Endothelial cell (in vitro differentiated cells): Measurements from ENCODE around the gene SPOCK1. TPM values are rescaled to one million over a fixed set of nuclear protein-coding genes. Genes with fewer than 3 reads are reported as not detected.

Experiments used
- DNase-seq: peaks from one replicate; pipeline ENCODE4 v3.0.0; 2021; ENCODE audit warnings: low spot score
- H3K27ac Mint-ChIP-seq: one replicate; pipeline ENCODE4 v1.8.0; 2021; ENCODE audit warnings: mixed read lengths, inconsistent platforms; ENCODE audit not compliant: unreplicated experiment
- H3K27me3 Mint-ChIP-seq: one replicate; pipeline ENCODE4 v1.8.0; 2021; ENCODE audit warnings: mild to moderate bottlenecking, moderate library complexity, mixed read lengths, inconsistent platforms; ENCODE audit not compliant: unreplicated experiment
- H3K36me3 Mint-ChIP-seq: one replicate; pipeline ENCODE4 v1.8.0; 2021; ENCODE audit warnings: mild to moderate bottlenecking, low read depth, mixed read lengths, inconsistent platforms; ENCODE audit not compliant: unreplicated experiment
- H3K4me1 Mint-ChIP-seq: one replicate; pipeline ENCODE4 v1.8.0; 2021; ENCODE audit warnings: mild to moderate bottlenecking, mixed read lengths, inconsistent platforms; ENCODE audit not compliant: unreplicated experiment
- H3K4me3 Mint-ChIP-seq: one replicate; pipeline ENCODE4 v1.8.0; 2021; ENCODE audit warnings: mild to moderate bottlenecking, mixed read lengths, inconsistent platforms; ENCODE audit not compliant: unreplicated experiment
- H3K9me3 Mint-ChIP-seq: one replicate; pipeline ENCODE4 v1.8.0; 2021; ENCODE audit warnings: mixed read lengths, inconsistent platforms; ENCODE audit not compliant: unreplicated experiment
- total RNA-seq: library from RNA; stranded (reverse); fragmentation: NEBNext Ultra II Directional; extraction: Animal tissue kit (Norgen Biotek cat#: 25700); gene quantifications from one replicate; pipeline ENCODE4 v1.2.1, GENCODE V29; 2021; ENCODE audit not compliant: unreplicated experiment
- TF ChIP-seq, protein P1 (sequence below): fragments of 200-600 bp; sonication (generic); IDR thresholded peaks from one replicate; pipeline ENCODE4 v1.5.0; 2021; ENCODE audit warnings: antibody characterized with exemption; ENCODE audit not compliant: unreplicated experiment

The SPOCK1 gene
- total RNA-seq, 1 donor from 2014 or later = 8.7 TPM

GRCh38 chr5:137119321-137119720 is 379.8 kb downstream of the SPOCK1 start:
- no peak for DNase-seq
- TF ChIP-seq, protein P1, sequence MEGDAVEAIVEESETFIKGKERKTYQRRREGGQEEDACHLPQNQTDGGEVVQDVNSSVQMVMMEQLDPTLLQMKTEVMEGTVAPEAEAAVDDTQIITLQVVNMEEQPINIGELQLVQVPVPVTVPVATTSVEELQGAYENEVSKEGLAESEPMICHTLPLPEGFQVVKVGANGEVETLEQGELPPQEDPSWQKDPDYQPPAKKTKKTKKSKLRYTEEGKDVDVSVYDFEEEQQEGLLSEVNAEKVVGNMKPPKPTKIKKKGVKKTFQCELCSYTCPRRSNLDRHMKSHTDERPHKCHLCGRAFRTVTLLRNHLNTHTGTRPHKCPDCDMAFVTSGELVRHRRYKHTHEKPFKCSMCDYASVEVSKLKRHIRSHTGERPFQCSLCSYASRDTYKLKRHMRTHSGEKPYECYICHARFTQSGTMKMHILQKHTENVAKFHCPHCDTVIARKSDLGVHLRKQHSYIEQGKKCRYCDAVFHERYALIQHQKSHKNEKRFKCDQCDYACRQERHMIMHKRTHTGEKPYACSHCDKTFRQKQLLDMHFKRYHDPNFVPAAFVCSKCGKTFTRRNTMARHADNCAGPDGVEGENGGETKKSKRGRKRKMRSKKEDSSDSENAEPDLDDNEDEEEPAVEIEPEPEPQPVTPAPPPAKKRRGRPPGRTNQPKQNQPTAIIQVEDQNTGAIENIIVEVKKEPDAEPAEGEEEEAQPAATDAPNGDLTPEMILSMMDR = no peak
- Mint-ChIP-seq H3K27me3 (no peaks in the 10 kb centered on the region), H3K9me3 (no peaks in the 10 kb centered on the region), H3K4me3 (no peak overlapping the region), H3K27ac (no peak overlapping the region), H3K36me3 (no peaks in the 10 kb centered on the region), H3K4me1 (no peaks in the 10 kb centered on the region)

DNA sequence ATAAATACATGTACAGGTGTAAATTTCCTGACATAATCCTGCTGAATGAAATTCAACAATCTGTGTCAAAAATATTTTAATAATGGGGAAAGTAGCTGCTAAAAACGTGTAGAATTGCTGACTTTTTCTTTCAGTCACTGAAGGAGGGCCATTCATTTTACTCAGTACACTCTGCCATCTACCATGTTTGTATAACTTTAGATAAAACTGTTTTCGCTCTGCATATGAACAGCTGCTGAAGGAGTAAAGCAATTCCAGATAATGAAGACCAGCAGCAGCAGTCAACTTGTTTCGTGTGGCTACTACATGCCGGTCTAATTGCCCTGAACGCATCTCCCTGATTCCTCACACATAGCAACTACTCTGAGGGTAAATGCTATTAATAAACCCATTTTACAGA is 380.5 kb downstream of the SPOCK1 start:
- no peak overlapping the region for H3K4me3 Mint-ChIP-seq
- no peaks in the 10 kb centered on the region for H3K36me3 Mint-ChIP-seq

DNA sequence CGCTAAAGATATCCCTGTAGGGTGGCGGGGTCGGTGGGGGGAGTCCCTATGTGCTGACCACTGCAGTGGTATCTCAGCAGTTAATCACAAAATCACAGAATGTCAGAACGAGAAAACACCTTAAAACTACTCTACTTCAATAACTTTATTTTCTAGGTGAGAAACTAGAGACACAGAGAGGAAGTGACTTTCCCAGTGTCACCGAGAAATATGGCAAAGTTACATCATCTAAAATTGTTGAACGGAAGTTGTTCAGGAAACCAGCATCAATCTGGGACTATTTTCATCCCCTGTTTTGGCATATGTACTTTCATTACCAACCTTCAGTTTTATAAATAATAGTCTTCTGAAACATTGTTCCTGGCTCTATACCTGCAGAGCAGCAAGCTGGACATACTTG is 384.0 kb downstream of the SPOCK1 start:
- Mint-ChIP-seq H3K4me3 (no peak overlapping the region), H3K4me1 (no peaks in the 10 kb centered on the region), H3K27me3 (no peaks in the 10 kb centered on the region), H3K9me3 (no peaks in the 10 kb centered on the region), H3K36me3 (no peaks in the 10 kb centered on the region), H3K27ac (no peak overlapping the region)
- no peak for DNase-seq
- TF ChIP-seq, protein P1 = no peak

More for the DNA sequence above, 380.5 kb downstream of the SPOCK1 start:
- Mint-ChIP-seq H3K27me3 (no peaks in the 10 kb centered on the region), H3K9me3 (no peaks in the 10 kb centered on the region), H3K27ac (no peak overlapping the region), H3K4me1 (no peaks in the 10 kb centered on the region)
- DNase-seq = no peak
- TF ChIP-seq, protein P1 = no peak

DNA sequence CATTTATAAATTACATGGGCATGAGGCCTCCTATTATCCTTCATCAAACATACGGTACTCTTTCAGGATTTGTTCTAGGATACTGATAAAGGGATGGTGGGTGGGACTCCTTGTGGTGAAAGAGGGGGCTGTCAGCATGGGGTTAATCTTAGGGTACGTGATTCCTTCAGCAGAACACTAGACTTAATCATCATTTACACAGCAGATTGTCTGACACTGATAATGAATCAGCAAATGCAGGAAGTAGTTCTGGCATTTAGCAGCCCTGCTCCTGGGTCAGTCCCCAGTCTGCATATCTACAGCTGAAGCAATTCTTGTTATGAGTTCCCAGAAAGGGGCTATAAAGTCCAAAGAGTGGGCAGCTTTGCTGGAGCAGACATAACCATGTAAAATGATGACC is 384.6 kb downstream of the SPOCK1 start:
- DNase-seq = no peak
- no peaks in the 10 kb centered on the region for H3K4me1 Mint-ChIP-seq
- H3K4me3 Mint-ChIP-seq = no peak overlapping the region
- no peak overlapping the region for H3K27ac Mint-ChIP-seq
- peaks cover under 1% of the 10 kb centered on the region for H3K27me3 Mint-ChIP-seq
- H3K36me3 Mint-ChIP-seq = no peaks in the 10 kb centered on the region
- no peaks in the 10 kb centered on the region for H3K9me3 Mint-ChIP-seq
- TF ChIP-seq, protein P1 = no peak

- H3K9me3 Mint-ChIP-seq = no peaks in the 10 kb centered on the region
- H3K36me3 Mint-ChIP-seq = no peaks in the 10 kb centered on the region
- no peak overlapping the region for H3K4me3 Mint-ChIP-seq
- H3K4me1 Mint-ChIP-seq = no peaks in the 10 kb centered on the region
- H3K27ac Mint-ChIP-seq = no peak overlapping the region
- no peak for DNase-seq
- TF ChIP-seq, protein P1 = no peak
- H3K27me3 Mint-ChIP-seq = peaks cover 2% of the 10 kb centered on the region
Observed at GRCh38 chr5:137113939-137114338, 385.2 kb downstream of the SPOCK1 start.
